Stimulated activated CD4-positive, alpha-beta T cell treated with anti-CD3 and anti-CD28 coated beads, Interleukin-4, amount 100 ng/mL, for 48 hours (primary cell): ENCODE measurements around the gene RAB4B.
A peak's percentile ranks its signal among the peaks of the same experiment; 100 is the strongest.
"Not testable (repeated sequence)": the region's sequence is repeated elsewhere in the genome, so short reads cannot be mapped to it uniquely, and the experiment has no call there.

ENCODE experiments used
- DNase-seq, 2 donors: peaks; one replicate each; pipeline ENCODE4 v3.0.0-alpha.2; 2020; ENCODE audit warnings: low read depth in 2 of 2

The RAB4B gene

GRCh38 chr19:40803857-40804782 is 26.1 kb downstream of the RAB4B start:
- DNase-seq = no peak

GRCh38 chr19:40804783-40805242 is 26.8 kb downstream of the RAB4B start:
- no peak for DNase-seq

GRCh38 chr19:40805258-40805868 is 27.3 kb downstream of the RAB4B start:
- no peak for DNase-seq

- DNase-seq = peak; percentile 75 to 79
These were observed 28.5 kb downstream of the RAB4B start for GRCh38 chr19:40806423-40807146.

GRCh38 chr19:40807147-40808020 is 29.3 kb downstream of the RAB4B start:
- DNase-seq = no peak

- no peak for DNase-seq
These were observed 29.9 kb downstream of the RAB4B start for GRCh38 chr19:40808021-40808325.

GRCh38 chr19:40808497-40808896 is 30.4 kb downstream of the RAB4B start:
- no peak for DNase-seq

GRCh38 chr19:40809358-40810086 is 31.5 kb downstream of the RAB4B start:
- DNase-seq = no peak

- DNase-seq = no peak
These were observed 32.1 kb downstream of the RAB4B start for GRCh38 chr19:40810160-40810559.

GRCh38 chr19:40810649-40811408 is 32.8 kb downstream of the RAB4B start:
- not testable (repeated sequence) for DNase-seq

- DNase-seq = no peak
These were observed 33.7 kb downstream of the RAB4B start for GRCh38 chr19:40811478-40812341.

GRCh38 chr19:40812571-40812970 is 34.5 kb downstream of the RAB4B start:
- DNase-seq = not testable (repeated sequence)

GRCh38 chr19:40813182-40813581 is 35.1 kb downstream of the RAB4B start:
- no peak for DNase-seq

GRCh38 chr19:40815223-40815622 is 37.2 kb downstream of the RAB4B start:
- DNase-seq = no peak

- DNase-seq = peak; percentile 60 to 71
These were observed 40.7 kb downstream of the RAB4B start for GRCh38 chr19:40818480-40819399.

- not testable (repeated sequence) for DNase-seq
These were observed 41.6 kb downstream of the RAB4B start for GRCh38 chr19:40819479-40820234.

- DNase-seq = no peak
These were observed 44.1 kb downstream of the RAB4B start for GRCh38 chr19:40822161-40822560.
